HG03066 (cell line): ENCODE data around the gene IFIT1.
A peak's percentile ranks its signal among the peaks of the same experiment; 100 is the strongest.
"Not testable (repeated sequence)": the region's sequence is repeated elsewhere in the genome, so short reads cannot be mapped to it uniquely, and the experiment has no call there.

ENCODE experiments used
- ATAC-seq: cut with Tn5 transposase; IDR thresholded peaks from one replicate; pipeline ENCODE4 v1.9.1; 2021; ENCODE audit warnings: low read depth; ENCODE audit not compliant: unreplicated experiment

Gene IFIT1

GRCh38 chr10:89364531-89364930 lies 27.9 kb upstream of the IFIT1 start:
- no peak for ATAC-seq

DNA sequence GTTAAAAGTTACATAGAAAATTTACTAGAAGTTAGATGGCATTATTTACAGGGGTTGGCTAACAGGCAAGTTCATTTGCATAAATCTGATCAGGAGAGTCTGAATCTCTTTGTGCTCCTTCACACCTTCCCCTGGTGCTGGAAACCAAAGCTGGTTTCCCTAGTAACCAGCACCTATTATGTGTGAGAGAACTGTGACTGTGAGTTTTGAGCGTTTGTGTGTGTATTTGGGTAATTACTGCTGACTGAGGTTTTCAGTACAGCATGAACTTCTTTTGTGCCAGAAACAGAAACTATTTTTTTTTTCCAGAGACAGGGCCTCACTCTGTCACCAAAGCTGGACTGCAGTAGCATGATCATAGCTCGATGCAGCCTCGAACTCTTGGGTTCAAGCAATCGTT lies 24.9 kb upstream of the IFIT1 start:
- peak; percentile 76 for ATAC-seq

DNA sequence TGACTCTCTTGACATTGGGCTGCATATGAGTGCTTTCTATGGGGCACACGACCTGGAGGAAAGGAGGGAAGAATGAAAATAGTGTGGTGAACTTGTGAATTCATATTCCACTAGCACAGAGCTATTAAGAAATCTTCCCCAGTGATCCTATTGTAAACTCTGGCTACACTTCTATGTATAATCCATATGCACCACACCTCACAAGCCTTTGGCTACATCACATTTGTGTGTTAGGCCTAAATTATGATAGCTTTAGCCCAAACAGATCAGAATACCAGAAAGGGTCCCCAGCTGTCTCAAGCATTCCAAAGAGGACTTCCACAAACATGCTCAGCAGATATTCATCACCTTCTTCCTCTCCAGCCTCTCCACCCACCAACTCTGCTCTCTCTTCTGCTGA lies 24.3 kb upstream of the IFIT1 start:
- no peak for ATAC-seq

GRCh38 chr10:89369156-89370105 lies 23.0 kb upstream of the IFIT1 start:
- ATAC-seq, result no peak

- no peak for ATAC-seq
Measured at GRCh38 chr10:89371079-89371478, 21.3 kb upstream of the IFIT1 start.

DNA sequence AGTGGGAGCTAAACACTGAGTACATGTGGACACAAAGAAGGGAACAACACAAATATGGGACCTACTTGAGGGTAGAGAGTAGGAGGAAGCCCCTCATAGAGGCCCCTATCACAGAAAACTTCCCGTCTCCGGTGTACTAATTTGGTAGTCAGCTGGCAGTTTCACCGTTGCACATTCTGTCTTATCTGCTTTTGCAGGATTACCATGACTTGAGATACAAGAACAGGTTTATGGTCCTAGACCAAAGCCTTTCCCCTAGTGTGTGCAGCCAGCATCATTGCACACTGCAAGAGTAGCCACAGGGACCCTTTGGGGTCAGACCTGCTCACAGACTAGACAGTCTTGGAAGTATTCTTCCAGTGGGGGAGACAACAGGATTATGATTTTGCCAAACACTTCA lies 20.4 kb upstream of the IFIT1 start:
- no peak for ATAC-seq

DNA sequence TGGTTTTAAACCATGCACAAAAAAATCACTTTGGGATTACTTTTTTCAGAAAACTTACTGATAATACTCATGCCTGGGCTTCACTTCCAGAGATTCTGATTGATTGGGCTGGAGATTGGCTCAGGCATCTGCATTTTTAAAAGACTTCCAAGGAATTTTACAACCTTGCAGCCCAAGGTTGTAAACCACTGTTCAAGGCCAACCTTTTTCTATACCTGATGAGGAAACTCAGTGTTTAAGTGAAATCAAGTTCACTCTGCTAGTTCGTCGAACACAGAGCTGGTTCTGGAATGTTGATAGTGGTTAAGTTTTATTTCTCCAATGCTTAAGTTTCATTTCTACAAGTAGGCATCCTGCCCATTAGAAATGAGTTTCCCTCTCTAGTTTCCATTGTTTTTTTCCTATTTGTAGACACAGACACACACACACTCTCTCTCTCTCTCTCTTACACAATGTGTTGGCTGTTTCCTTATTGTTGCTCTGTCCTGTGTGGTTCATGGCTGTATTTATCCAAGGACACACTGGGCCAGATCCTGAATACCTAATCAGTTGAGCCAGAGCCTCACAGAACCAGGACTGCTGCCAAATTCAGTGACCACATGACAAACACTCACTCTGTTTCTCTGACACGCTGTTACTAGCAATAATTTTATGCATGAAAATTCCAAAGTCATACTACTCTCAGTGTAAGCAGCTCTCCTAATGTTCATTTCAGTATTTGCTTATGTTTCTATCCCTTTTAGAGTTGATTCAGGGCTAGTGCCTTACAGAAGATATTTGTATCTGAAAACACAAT lies 18.3 kb upstream of the IFIT1 start:
- no peak for ATAC-seq

- no peak for ATAC-seq
Measured at GRCh38 chr10:89374713-89375141, 17.7 kb upstream of the IFIT1 start.

GRCh38 chr10:89377705-89378637 lies 14.5 kb upstream of the IFIT1 start, which contains the start of gene IFIT1B:
IFIT1B (plus strand) TSS chr10:89378056; CDS start chr10:89378136, 80 bp downstream.
- no peak for ATAC-seq

DNA sequence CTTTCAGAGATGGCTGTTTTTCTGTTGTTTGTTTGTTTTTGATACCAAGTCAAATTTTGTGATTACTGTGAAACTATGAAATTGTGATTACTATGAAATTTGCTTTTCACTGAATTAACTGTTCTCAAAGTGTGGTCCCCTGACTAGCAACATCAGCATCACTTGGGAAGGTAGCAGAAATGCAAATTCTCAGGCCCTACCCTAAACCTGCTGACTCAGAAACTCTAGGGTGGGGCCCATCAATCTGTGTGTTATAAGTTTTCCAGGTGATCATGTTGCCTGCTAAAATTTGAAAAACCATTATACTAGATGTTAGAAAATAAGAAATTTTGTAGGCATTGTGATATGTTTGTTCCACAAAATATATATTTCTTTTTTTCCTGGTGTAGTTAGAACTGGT lies 13.3 kb upstream of the IFIT1 start:
- no peak for ATAC-seq

DNA sequence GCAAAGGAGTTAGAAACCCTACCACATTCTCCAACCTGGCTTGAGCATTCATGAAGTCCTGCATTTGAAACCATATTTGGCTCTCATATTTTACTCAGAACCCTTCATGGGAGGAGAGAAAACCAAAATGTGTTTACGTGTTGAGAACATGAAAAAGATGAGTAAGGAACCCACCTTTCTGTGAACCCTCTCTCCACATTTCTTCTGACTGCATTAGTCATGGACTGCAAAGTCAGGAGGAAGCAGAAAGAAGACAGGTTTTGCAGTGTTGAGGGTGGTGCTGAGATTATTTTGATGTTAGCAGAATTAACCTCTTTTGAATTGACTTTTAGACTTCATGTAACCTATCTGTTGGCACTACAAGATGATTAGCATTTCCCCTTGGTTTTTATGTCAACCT lies 9.7 kb upstream of the IFIT1 start:
- no peak for ATAC-seq

- ATAC-seq, result no peak
Measured at GRCh38 chr10:89384474-89385340, 7.7 kb upstream of the IFIT1 start.

DNA sequence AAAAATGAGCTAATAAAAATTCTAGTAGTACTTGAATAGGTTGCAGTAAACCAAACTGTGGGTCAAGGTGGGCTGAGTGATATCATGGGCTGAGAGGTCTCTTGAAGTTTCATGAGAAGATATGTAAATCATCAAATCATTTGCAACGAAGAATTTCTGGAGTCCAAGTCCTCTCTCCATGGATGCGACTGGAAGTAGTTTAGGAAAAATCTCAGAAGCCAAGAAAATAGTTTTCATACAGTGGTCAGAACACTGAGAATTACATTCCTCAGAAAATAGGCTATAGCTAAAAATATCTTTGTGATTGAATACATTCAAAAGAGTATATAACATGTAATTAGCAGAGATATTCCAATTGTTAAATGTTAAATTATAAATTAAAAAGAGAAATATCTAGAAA lies 3.6 kb upstream of the IFIT1 start:
- no peak for ATAC-seq

GRCh38 chr10:89389254-89389653 lies 3.2 kb upstream of the IFIT1 start:
- no peak for ATAC-seq

DNA sequence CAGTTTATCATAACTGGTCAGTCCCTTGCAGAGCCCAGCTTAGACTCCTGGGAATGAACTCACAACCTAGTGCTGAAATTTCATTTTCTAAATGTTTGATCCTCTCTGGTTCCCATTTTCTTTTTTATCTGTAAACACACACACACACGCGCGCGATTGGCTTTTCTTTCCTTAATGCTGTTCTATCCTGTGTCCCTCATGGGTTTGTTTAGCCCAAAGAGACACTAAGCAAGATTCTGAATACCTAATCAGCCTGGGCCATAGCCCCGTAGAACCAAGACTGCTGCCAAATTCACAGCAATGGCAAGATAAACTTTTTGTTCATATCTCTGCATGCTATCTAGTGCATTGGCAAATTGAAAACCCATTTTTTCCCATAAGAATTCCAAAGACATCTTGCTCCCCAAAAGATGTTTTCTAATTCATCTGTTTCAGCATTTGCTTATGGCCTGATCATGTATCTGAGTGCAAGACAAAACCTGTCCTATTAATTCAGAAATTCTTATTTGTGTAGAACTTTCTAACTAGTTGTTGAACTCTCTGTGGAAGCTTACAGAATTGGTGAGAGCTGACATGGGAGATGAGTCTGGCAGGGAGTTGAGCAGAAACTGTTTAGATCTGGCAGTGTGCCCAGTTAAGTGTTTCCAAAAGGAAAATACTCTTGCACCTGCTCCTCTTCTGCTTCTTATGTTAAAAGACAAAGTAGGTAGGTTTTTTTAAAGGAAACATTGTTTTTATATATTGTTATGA lies 1.8 kb upstream of the IFIT1 start:
- ATAC-seq, result no peak

GRCh38 chr10:89391226-89391576 lies 1.2 kb upstream of the IFIT1 start:
- ATAC-seq, result not testable (repeated sequence)

DNA sequence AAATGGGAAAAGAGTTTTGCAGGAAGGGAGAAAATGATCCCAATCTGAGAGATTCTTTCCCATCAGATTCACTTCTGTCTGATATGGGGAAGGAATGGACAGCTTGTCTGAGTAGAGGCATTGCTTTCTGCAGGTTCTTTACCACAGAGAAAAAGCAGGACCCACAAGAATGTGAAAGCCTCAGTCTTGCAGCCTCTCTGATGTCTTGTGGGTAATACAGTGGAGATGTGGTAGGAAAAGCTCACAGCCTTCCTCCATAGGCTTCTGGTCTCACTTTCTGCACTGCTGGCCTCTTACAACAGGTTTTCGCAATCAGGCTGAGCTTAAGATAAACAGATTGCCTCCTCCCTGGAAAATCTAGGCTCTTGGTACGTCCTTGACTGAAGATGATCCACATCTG lies 551 bp downstream of the IFIT1 start:
- ATAC-seq, result peak; percentile 49

DNA sequence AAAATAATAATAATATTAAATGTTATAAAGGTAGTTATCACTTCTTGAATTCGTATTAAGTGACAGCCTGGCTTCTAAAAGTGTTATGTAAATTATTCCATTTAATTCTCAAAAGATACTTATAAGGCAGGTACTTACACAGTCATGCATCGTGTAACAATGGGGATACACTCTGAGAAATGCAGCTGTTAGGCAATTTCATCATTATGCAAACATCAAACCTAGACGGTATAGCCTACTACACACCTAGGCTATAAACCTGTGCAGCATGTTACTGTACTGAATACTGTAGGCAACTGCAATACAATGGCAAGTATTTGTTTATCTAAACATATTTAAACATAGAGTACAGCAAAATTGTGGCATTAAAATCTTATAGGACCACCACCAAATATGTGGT lies 1.5 kb downstream of the IFIT1 start:
- no peak for ATAC-seq

GRCh38 chr10:89395141-89395540 lies 2.7 kb downstream of the IFIT1 start:
- no peak for ATAC-seq
